Right renal cortex interstitium (tissue), 3 donors: ENCODE measurements around the gene PNPO. TPM values are rescaled to one million over a fixed set of nuclear protein-coding genes. Genes with fewer than 3 reads are reported as not detected.

ENCODE experiments used
- DNase-seq, 3 donors: peaks; one replicate each; pipeline ENCODE4 v3.0.0-alpha.2; 2013; ENCODE audit warnings: low read depth in 3 of 3, low spot score in 2 of 3
- polyA plus RNA-seq, 3 donors: library from polyadenylated mRNA; unstranded; fragments of 120-200 nt; gene quantifications; one replicate each; pipeline ENCODE4 v1.2.1, GENCODE V29; 2013; ENCODE audit not compliant: insufficient read length in 3 of 3

The PNPO gene
- polyA plus RNA-seq, result 10 to 100 TPM; 17.5 to 20.2 (median 19.6) TPM

DNA sequence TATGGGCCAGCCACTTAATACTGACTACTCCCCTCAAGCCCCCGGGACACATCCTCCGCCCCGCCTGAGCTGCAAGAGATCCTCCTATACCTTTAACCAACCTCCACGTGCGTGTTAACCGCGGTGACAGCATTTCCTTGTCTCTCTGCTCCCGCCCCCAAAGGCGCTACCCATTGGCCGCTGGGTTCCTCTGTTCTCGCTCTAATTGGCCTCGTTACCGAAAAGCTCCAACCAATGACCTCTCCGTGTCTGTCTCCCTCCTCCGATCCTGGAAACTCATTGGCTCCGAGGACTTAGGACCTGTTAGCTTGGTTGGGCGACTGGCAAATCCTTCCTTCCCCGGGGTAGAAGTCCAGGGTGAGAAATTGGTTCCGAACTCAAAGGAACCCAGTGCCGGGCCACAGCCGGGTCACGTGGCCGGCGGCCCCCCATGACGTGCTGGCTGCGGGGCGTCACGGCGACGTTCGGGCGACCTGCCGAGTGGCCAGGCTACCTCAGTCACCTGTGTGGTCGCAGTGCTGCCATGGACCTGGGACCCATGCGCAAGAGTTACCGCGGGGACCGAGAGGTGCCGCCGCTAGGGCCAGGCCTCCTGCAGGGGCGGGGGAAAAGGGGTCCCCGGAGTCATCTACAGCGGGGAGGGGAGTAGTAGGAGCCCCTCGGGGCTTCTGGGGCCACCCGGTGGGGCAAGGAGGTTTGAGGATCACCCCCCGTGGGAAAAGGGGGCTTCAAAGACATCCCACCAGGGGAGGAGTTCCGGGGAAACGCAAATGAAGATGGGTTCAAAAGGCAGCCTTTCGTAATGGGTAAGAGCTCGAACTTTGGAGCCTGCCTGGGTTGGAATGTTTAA is at the start of gene PNPO:
Gene PNPO (plus strand): TSS at position 326 of the 850 bp plus-strand sequence. CDS start 105 bp downstream, at position 431.
- peak; percentile 76 to 91 (median 84) for DNase-seq

DNA sequence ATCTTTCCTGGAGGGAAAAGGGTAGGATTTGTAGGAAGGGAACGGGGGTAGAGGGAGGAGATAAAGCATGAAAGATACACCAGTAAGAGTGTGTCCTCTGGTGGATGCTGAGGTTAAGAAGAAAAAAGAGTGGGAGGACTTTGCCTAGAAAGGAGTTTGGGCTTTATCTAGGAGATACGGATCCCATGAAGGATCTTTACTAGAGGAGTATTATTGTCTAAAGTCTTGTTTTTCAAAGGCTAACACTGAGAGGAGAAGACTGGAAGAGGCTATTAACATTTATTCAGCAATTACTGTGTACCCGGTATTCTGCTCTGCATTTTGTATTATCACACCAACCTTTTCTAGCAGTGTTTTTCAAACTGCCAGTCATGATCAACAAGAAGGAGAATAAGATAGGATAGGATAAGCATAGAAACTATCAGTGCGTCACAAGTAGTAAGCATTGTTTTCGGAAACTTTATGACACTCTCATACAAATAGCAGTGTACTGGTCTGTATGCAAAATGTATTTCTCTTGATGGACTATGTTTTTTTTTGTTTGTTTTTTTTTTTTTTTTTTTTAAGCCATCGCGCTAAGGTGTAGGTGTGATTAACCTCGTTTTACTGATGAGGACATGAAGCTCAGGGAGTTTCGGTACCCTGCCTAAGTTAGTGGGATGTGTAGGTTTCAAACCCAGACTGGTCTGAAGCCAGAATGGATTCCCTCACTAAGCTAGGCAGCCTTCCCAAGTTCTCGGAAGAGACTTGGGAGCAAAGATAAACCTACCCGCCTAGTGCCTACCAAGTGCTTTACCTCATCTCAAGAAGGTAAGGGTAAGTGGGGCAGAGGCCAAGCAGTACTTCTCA is 46.6 kb upstream of the PNPO start:
- no peak for DNase-seq

DNA sequence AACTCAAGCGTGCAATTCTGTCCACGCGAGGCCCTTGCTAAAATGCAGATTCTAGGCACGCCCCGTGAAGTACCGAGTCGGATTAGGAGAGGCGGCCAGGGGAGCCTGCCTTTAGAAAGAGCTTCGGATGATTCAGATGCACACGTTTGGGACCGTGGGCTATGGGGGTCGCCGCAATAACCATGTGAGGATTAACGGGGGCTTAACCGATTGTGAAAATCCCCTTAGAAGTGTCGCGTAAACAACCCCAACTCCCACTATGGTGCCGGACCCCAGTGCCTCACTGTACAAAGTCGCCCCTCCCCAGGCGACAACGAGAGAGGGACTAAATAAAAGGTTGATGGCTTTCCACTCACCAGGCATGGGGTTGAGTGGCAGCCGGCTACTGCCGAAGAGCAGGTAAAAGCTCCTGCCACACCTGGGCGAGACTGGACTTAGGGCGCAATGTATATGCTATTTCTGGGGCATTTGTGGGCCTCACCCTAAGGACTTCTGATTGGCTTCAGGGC is 46.0 kb upstream of the PNPO start:
- no peak for DNase-seq

DNA sequence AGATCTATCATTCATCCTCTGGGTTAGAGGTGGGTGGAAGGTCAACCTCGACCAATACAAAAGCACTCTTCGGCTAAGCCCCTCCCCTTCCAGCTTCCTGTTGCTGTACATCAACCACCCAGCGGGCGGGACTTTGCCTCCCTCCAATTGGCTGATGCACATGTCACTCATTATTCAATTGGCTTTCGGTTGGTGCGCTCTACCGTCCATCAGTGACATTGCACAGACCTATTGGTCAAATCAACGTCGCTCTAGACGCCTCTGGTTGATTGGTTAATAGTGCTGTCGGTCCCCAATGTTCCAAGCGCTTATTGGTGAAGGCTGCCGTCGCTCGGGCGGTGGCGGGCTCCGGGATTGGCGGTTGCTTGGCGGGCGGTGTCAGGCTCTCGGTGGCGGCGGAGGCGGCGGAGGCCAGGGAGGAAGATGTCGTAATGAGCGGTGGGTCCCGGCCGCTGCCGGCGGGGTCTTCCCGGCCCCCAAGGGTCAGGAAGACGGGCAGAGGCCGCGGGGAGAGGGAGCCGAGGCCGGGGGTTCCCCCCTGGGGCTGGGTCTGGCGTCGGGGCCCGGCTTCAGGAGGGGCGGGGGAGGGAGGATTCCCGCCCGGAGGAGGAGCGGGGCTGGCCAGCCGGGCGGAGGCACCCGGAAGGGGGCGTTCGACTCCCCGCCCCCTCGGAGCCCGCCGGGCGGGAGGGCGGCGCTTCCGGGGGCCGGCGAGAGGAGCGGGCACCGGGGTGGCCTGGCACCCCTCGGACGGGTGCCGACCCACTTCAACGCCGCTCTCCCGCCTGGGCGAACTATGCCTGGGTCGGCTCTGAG is 45.3 kb upstream of the PNPO start, which contains the start of gene SP2:
Gene SP2 (plus strand): TSS at position 381 of the 816 bp plus-strand sequence. CDS start 51 bp downstream, at position 432.
- peak; percentile 100 for DNase-seq

DNA sequence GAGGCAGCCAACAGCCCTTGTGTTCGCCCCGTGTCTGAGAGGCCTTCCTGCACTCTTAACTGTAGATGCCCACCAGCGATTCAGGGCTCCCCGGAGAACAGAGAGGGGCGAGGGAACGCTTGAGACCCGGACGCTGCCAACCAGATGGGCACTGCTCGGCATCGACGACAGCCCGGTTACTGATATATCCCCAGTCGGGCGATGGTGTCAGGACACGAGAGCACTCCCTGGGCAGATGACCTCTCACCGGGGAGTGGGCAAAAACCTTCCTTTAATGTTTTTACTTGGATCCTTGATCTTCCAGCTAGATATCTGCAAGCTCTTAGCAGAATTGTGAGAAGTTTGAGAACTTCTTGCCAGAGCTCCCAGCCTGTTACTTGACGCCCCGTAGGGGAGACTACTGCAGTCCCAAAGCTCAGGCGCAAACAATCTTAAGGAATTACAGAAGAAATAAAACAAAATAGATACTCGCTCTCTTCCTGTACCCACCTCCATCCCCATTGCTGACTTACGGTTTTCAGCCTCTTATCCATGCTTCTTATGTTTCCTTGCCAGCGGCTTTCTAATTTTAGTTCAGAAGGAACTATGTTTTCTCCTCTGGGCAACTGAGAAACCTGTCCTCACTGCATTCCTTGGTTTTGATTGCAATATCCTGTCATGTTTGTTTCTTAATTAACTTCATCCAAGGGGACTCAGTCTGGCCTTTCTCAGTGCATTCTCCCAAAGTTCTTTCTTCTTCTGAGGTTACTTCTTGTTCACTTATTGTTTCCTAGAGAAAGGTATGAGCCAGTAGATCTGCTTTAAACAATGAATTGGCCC is 44.5 kb upstream of the PNPO start:
- DNase-seq, result no peak

DNA sequence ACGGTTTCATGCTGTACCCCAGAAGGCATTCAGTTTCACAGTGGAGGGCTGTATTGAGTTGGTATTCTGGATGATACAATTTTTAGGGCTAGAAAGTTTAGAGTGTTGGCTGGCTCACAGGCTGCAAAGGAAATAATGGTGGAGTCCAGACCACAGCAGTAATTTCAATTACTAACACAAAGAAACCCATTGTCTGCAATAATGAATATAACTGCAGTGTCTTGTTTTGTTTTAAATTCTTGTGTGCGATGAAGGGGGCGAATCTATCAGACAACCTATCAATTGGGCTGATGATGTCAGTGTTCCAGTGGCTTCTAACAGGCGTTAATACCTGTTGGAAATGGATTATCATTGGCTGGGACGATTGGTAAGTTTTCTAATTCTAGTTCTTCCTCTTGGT is 43.8 kb upstream of the PNPO start:
- DNase-seq, result no peak

DNA sequence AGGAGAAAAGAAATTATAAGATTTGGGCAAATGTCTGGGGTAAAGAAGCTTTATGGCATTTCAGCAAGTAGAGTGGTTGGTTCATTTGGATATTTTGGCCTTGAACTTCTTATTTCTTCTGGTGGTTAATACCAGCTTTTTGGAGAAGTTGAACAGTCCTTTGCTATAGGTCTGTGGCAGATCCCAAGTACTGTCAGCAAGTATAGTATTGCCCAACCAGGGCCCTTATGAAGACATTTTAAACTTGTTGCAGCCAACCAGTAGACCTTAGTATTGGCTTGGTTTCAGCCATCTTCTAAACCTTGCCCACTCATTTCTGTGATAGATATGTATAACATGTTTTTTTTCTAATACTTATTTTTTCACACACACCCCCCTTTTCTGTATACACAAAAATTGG is 43.1 kb upstream of the PNPO start:
- no peak for DNase-seq

DNA sequence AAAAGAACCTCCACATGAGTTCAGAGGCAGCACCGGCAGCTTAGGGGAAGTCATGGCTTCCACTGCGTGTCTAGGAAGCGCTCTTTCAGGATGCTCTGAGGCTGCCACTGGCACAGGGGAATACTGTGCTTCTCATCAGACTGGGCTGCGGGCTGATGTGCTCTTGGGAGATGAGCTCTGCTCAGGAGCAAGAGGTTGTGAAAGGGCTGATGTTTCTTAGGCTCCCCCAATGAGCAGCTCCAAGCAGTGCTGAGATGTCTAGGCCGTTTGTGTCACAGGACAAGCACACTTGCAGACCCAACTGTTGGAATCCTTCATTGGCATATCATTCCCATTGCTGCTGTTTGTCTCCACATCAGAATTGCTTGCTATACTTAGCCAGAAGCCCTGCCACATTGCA is 41.7 kb upstream of the PNPO start:
- no peak for DNase-seq

DNA sequence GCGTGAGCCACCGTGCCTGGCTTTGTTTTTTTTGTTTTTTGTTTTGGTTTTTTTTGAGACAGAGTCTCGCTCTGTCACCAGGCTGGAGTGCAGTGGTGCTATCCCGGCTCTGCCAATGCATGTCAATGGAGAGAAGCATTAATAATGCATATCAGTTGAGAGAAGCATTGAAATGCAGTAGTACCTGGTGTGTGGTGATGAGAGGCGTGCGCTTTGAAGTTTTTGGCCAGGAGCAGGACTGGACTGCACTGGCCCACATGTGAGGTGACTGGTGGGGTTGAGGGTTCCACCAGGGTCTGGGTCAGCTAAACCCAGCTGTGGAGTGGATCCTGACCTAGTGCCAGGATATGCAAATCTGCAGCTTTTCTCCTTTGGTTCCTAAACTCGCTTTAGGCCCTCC is 39.9 kb upstream of the PNPO start:
- DNase-seq, result no peak

DNA sequence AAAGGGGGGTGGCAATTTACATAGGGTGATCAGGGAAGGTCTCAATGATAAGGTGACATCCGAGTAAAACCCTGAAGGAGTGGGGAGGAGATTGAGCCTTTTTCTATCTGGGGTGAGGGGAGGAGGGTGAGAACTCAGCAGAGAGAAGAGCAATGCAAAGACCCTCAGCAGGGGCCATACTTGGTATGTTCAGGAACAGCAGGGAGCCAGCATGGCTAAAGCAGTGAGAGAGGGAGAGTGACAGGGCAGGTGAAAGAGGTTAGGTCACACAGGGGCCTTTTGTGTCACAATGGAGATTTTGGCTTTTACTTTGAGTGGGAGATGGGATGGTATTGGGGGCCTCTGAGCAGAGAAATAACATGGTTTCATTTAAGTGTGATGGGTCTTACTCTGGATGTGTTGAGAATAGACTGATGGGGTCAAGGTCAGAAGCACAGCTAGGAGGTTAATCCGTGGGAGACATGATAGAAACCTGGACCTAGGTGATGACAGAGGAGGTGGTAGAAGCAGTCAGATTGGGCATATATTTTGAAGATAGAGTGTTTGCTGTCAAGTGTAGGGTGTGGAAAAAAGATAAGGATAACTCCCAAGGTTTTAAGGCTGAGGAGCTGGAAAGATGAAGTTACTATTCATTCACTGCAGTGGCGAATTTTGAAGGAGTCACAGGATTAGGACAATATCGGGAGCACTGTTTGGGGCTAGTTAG is 39.2 kb upstream of the PNPO start:
- DNase-seq, result no peak

DNA sequence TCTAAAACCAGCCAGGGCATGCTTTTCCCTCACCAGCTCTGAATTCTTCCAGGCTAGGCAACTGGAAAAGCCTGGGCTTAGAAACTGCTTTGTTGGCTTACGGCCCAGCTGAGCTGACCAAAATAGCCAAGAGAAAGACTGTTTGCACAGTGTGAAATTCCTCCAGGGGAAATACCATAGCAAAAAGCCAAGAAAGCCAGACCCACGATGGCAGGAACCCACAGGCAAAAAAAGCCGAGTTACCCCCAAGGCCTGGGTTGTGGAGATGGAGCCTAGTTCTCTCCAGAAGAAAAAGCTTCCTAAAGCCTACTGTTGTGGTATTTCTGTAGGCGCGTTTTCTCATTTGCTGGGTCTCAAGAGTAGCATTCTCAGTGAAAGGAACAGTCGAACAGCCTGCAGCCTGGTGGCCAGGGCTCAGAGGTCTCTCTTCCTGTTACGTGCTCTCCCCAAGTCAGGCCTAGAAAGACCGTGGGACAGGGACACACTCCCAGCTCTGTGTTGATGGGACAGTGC is 36.1 kb upstream of the PNPO start:
- DNase-seq, result no peak

DNA sequence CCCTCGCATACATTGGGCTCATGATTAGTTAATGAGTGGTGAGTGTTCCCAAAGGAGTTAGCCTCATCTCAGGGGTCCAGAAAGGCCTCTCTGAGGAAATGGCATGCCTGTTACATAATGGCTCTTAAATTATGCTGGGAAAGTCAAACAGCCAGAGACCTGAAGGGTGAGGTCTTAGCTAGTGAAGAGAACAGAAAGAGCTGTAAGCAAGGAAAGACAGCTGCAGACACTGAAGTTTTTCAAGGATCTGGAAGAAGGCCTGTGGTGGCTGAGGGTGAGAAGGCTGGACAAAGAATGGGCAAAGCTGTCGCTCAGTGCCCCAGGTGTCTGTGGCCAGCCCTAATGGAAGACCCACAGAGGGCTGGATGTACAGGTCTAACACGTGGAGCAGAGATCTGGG is 34.9 kb upstream of the PNPO start:
- DNase-seq, result no peak

DNA sequence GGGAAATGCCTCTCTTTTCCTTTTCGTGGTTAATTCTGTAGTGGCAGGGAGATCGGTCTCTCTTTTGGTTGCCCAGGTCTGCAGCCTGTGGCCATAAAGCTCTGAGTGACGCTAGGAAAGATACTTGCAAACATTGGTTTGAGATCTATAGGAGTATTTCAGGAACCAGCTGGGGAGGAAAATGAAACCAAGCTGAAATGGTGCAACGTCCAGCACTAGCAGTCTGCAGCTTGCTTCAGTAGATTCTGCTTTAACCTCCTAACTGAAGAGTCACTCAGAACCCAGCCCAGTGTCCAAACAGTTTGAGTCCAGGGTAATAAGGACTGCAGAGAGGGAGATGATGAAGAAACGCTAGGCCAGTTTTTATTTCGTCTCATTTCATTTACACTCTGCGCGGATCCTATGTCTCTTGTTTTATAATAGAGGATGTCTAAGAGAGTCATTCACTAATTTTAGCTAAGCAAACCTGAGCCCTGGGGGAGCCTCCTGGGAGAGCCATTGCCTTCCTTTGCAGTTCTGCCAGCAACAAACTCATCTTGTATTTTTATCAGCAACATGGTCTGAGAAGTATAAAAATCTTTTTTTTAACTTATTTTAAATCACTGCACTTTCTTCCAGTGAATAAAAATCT is 33.3 kb upstream of the PNPO start:
- DNase-seq, result no peak

DNA sequence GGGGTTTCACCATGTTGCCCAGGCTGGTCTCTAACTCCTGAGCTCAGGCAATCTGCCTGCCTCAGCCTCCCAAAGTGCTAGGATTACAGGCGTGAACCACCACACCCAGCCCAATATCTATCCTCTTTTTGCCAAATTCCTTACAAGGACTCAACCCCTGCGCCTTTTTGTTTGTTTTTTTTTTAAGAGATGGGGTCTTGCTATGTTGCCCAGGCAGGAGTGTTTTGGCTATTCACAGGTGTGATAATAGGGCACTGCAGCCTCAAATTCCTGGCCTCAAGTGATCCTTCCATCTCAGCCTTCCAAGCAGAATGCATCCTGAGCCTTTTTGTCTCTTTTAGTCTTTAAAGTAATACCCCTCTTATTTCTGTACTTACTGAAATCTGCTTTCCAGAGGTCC is 28.3 kb upstream of the PNPO start:
- no peak for DNase-seq

DNA sequence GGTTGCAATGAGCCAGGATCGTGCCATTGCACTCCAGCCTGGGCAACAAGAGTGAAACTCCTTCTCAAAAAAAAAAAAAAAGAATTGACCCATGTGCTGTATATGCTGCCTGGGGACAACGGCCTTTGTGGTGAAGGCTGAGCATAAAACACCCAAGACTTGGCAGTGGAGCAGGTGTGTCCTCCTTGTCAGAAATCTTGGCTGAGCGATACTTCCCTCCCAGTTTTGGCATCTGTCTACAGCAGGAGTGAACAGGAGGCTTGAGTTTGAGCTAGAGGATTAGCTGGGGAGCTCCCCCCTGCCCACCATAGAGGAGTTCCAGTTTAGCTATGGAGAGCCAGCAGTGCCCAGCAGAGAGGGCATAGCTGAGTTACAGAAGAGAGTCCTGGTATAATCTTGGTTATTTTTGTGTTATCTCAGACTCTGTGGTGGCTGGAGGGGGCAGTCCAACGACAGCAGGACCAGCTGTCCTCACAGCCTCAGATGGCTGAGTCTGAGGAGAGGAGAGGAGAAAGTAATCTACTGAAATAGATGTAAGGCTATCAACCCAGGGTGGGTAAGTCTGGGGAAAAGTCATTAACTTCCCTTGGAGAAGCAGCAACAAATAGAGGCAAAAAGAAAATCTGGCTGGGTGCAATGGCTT is 26.9 kb upstream of the PNPO start:
- DNase-seq, result no peak

DNA sequence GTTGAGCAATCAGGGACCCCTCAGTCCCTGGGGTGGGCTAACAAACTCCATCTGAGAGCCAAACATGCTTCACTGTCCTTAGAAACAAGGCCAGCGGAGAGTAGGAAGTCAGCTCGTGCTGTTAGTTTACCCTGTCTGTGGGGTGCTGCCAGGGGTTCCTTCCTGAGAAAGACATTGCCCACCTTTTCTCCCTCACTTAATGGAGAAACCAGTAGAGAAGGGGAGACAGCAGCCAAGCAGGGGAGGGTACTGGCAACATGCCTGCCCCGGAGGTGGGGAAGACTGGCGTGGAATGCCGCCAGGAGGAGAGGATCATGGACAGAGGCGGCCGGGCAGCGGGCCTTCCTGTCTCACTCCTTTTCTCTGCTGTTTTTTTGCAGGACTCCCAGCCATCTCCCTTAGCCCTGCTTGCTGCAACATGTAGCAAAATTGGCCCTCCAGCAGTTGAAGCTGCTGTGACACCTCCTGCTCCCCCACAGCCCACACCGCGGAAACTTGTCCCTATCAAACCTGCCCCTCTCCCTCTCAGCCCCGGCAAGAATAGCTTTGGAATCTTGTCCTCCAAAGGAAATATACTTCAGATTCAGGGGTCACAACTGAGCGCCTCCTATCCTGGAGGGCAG is 25.5 kb upstream of the PNPO start:
- no peak for DNase-seq

DNA sequence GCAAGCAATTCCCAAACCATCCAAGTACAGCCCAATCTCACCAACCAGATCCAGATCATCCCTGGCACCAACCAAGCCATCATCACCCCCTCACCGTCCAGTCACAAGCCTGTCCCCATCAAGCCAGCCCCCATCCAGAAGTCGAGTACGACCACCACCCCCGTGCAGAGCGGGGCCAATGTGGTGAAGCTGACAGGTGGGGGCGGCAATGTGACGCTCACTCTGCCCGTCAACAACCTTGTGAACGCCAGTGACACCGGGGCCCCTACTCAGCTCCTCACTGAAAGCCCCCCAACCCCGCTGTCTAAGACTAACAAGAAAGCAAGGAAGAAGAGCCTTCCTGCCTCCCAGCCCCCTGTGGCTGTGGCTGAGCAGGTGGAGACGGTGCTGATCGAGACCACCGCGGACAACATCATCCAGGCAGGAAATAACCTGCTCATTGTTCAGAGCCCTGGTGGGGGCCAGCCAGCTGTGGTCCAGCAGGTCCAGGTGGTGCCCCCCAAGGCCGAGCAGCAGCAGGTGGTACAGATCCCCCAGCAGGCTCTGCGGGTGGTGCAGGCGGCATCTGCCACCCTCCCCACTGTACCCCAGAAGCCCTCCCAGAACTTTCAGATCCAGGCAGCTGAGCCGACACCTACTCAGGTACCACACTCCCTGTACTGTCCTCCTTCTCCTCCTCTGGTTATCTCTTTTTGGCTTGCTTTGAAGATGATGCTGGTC is 24.7 kb upstream of the PNPO start:
- no peak for DNase-seq
